Kidney (tissue), 14 donors: ENCODE data around the gene TMEM30A. TPM values are rescaled to one million over a fixed set of nuclear protein-coding genes. Genes with fewer than 3 reads are reported as not detected.

Experiments
- DNase-seq, 5 donors: peaks; one replicate each; pipeline ENCODE4 v3.0.0-alpha.2; 2013 to 2020
- FAIRE-seq: peaks from 2 replicates; lab custom pipeline; 2012; peaks lifted over from hg19 to GRCh38; lab: Jason Lieb, UNC
- H3K27ac ChIP-seq, 2 donors: one replicate each; pipeline ENCODE4 v1.7.0; 2013; ENCODE audit warnings: low read depth in 2 of 2, low read length in 2 of 2, inconsistent platforms in 1 of 2
- H3K27me3 ChIP-seq: one replicate; pipeline ENCODE4 v1.7.1; 2013; ENCODE audit warnings: low read length, inconsistent platforms; ENCODE audit not compliant: control insufficient read depth, insufficient read depth
- H3K36me3 ChIP-seq, 3 donors: one replicate each; pipeline versions ENCODE4 v1.7.0 to v1.7.1; 2013; ENCODE audit warnings: low read length in 3 of 3, control low read depth in 1 of 3, inconsistent platforms in 1 of 3; ENCODE audit not compliant: insufficient read depth in 3 of 3, control insufficient read depth in 2 of 3
- H3K4me1 ChIP-seq, 3 donors: one replicate each; pipeline versions ENCODE4 v1.7.0 to v1.7.1; 2013; ENCODE audit warnings: low read length in 3 of 3, inconsistent platforms in 1 of 3, low read depth in 1 of 3; ENCODE audit not compliant: control insufficient read depth in 2 of 3, insufficient read depth in 2 of 3
- H3K4me3 ChIP-seq, 3 donors: one replicate each; pipeline versions ENCODE4 v1.7.0 to v1.8.1; 2013; ENCODE audit warnings: low read length in 3 of 3, control low read depth in 1 of 3, inconsistent platforms in 1 of 3
- H3K9ac ChIP-seq, 3 donors: one replicate each; pipeline versions ENCODE4 v1.7.0 to v1.7.1; 2013; ENCODE audit warnings: low read length in 3 of 3, control low read depth in 1 of 3, inconsistent platforms in 1 of 3
- H3K9me3 ChIP-seq, 3 donors: one replicate each; pipeline versions ENCODE4 v1.7.0 to v1.7.1; 2013; ENCODE audit warnings: low read length in 3 of 3, control low read depth in 1 of 3, inconsistent platforms in 1 of 3; ENCODE audit not compliant: control insufficient read depth in 2 of 3, insufficient read depth in 1 of 3
- intact Hi-C: fragments of 100-400 bp; cut with DNase I; formaldehyde crosslinking; loops from one replicate; pipeline ENCODE4 v1.11.1; 2022
- polyA plus RNA-seq: library from polyadenylated mRNA; stranded (reverse); fragments of 350-450 nt; fragmentation: Illumina TruSeq; extraction: RNeasy Lipid Tissue Mini Kit (QIAGEN cat#74804); gene quantifications from one replicate; pipeline ENCODE4 v1.2.3, GENCODE V29; 2014; ENCODE audit warnings: low read depth, low replicate concordance; ENCODE audit not compliant: insufficient read depth
- total RNA-seq: library from RNA; stranded (reverse); fragmentation: NEBNext Ultra II Directional; extraction: Animal tissue kit (Norgen Biotek cat#: 25700); gene quantifications from one replicate; pipeline ENCODE4 v1.2.1, GENCODE V29; 2021
- TF ChIP-seq, protein P1 (sequence below): IDR thresholded peaks from 3 replicates; pipeline ENCODE4 v1.5.1; 2012; ENCODE audit warnings: mild to moderate bottlenecking, moderate library complexity, borderline replicate concordance; ENCODE audit not compliant: insufficient read depth; ENCODE audit errors: extremely low read depth
- donor health status: control.
- donor health status: control.
- donor health status: control.
- donor health status: control.
- donor health status: control.
- donor health status: DM: yes; HTN: yes; CAD: no.
- donor health status: Normal renal cell carcinoma (clear cell type).

The TMEM30A gene
- total and polyA plus RNA-seq, 2 donors from 2014 or later, result 51.0 to 101 TPM

DNA sequence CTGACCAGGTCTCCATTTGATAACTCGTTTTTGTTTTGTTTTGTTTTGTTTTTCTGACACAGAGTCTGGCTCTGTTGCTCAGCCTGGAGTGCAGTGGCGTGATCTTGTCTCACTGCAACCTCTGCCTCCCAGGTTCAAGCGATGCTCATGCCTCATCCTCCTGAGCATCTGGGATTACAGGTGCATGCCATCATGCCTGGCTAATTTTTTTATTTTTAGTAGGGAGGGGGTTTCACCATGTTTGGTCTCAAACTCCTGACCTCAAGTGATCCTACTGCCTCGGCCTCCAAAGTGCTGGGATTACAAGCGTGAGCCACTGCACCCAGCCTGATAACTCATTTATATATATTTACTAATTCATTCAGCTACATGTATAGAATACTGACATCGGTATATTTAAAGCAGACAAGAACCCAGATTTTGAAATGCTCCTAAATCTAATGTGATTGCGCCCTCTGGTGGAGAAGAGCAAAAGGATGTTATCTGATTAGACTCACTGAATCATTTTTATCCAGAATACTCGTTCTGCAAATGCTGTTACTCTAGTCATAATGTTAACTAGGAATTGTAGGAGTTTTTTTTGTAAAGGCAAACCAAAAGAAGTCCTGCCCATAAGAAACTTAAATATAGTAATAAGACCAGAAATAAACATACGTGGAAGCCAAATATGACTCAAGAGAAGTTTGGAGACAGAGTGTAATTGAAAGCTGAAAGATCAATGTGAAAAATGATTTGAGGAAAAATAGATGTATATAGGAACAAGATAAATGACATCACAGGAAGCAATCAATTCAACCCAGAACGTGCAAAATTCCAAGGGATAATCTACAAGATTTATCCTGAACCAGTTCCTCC, 73.5 kb downstream of the TMEM30A start:
- Histone ChIP-seq H3K36me3 (no peaks in the 10 kb centered on the region), H3K27me3 (peaks cover 7% of the 10 kb centered on the region), H3K9me3 (no peaks in the 10 kb centered on the region), H3K4me3 (no peak overlapping the region), H3K9ac (no peak overlapping the region), H3K4me1 (peaks cover 0 to 10% (median 8%) of the 10 kb centered on the region in 3 donors), H3K27ac (no peak overlapping the region)
- TF ChIP-seq, protein P1, sequence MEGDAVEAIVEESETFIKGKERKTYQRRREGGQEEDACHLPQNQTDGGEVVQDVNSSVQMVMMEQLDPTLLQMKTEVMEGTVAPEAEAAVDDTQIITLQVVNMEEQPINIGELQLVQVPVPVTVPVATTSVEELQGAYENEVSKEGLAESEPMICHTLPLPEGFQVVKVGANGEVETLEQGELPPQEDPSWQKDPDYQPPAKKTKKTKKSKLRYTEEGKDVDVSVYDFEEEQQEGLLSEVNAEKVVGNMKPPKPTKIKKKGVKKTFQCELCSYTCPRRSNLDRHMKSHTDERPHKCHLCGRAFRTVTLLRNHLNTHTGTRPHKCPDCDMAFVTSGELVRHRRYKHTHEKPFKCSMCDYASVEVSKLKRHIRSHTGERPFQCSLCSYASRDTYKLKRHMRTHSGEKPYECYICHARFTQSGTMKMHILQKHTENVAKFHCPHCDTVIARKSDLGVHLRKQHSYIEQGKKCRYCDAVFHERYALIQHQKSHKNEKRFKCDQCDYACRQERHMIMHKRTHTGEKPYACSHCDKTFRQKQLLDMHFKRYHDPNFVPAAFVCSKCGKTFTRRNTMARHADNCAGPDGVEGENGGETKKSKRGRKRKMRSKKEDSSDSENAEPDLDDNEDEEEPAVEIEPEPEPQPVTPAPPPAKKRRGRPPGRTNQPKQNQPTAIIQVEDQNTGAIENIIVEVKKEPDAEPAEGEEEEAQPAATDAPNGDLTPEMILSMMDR, result peak; percentile 77
- intact Hi-C loops, result loop anchor here (10.0 kb wide), 1 partner anchor 1126 kb away; no protein-coding TSS in a partner anchor
- peak in 3 of 5 donors; percentile 33 to 87 (median 83) for DNase-seq
- peak; percentile 85 for FAIRE-seq

DNA sequence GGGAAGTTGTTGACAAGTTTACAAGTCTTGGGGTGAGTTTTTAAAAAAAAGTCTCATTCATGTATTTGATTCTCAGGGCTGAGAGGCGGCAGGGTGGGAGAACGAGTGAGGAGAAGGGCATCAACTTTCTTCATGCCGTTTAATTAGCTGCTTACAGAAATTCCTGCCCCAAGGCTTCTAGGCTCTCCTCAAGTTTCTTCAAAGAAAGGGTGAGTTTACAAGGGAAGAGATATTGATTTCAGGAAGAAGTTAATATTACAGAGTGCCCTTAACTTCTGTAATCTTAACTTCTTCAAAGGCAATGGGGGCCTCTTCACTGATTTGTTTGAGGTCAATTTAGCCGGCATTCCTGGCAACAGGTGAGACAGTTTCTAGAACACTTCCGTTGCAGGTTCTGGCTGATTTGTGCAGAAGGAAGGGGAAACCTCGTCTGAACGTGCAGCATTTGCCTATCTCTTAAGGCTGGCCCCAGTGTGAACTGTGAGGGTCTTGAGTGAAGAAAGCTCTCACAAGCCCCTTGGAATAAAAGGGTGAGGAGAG, 75.3 kb downstream of the TMEM30A start:
- H3K9ac ChIP-seq, result peak overlapping the region in 1 of 3 donors; percentile 14
- intact Hi-C loops, result loop anchor here (5.0 kb wide), 1 partner anchor 1472 kb away; no protein-coding TSS in a partner anchor
- TF ChIP-seq, protein P1, result no peak
- FAIRE-seq (no peak), DNase-seq (no peak)
- H3K4me3 ChIP-seq, result no peak overlapping the region
- H3K27ac ChIP-seq, result no peak overlapping the region
- H3K4me1 ChIP-seq, result peaks cover 0 to 16% (median 8%) of the 10 kb centered on the region in 3 donors
- H3K9me3 ChIP-seq, result no peaks in the 10 kb centered on the region
- peaks cover 7% of the 10 kb centered on the region for H3K27me3 ChIP-seq
- no peaks in the 10 kb centered on the region for H3K36me3 ChIP-seq

DNA sequence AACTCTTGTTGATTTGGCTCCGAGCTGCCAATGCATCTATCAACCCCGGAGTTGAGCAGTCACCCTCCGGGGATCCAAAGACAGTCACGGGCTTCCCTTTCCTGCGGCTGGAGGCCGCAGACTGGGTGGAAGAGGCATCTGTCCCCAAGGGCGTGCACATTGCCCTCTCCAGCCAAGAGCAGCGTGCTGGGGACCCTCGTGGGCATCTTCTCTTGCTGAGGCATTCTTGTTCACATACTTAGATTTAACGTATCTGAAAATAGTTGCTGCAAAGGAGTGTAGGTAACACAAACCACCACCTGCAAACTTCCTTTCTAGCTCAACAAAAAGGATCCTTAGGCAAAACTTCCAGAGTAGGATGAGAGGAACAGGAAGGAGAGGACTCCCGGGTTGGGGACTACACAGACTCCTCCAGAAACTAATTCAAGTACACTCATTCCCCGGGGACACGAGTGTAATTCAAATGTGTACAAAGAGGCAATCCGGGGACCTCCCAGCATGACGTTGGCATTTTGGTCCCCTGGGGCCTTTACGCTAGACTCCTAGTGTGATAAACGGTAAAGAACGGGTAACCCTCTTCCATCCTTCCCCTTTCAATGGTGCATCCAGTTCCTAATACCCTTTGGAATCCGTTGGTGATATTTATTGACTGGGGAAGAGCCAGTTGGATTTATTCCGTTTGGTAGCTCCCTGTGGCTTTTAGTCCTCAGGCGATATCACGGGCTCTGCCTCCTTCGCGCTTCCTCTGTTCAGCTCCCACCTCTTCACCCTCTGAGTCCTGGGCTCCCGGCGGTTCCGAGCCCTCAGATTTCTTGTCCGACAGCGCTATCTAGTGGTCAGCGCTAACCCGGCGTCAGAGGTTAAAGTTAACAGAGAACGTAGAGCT, 76.1 kb downstream of the TMEM30A start:
- no peaks in the 10 kb centered on the region for H3K36me3 ChIP-seq
- DNase-seq (peak; percentile 89 to 94 (median 93)), FAIRE-seq (peak; percentile 54)
- H3K9me3 ChIP-seq, result no peaks in the 10 kb centered on the region
- peak overlapping the region in 1 of 3 donors; percentile 14 for H3K9ac ChIP-seq
- TF ChIP-seq, protein P1, result peak; percentile 92
- peak overlapping the region; percentile 18 to 42 (median 30) for H3K4me3 ChIP-seq
- H3K27me3 ChIP-seq, result peaks cover 7% of the 10 kb centered on the region
- peak overlapping the region in 1 of 2 donors; percentile 48 for H3K27ac ChIP-seq
- peaks cover 0 to 16% (median 8%) of the 10 kb centered on the region in 3 donors for H3K4me1 ChIP-seq
- intact Hi-C loops, result loop anchor here (5.0 kb wide), 1 partner anchor 1471 kb away; no protein-coding TSS in a partner anchor
